Measurements from ENCODE around the gene ARHGDIG. TPM values are rescaled to one million over a fixed set of nuclear protein-coding genes. Genes with fewer than 3 reads are reported as not detected.

The ARHGDIG gene
- total RNA-seq, 1 experiment from 2014 or later = 2.4 TPM

DNA sequence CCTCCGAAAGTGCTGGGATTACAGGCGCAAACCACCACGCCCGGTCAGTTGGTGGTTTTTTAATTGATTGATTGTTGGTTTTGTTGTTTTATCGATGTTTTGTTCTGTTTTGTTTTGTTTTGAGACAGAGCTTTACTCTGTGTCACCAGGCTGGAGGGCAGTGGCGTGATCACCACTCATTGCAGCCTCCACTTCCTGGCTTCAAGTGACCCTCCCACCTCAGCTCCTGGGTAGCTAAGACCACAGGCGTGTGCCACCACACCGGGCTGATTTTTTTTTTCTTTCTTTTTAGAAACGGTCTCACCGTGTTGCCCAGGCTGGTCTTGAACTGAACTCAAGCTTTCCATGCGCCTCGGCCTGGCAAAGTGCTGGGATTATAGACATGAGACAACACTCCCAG is 33.4 kb upstream of the ARHGDIG start:
- Histone ChIP-seq H3K36me3 (ENCODE audit: control insufficient read depth, insufficient read depth, low read length) (no peaks in the 10 kb centered on the region), H3K4me1 (ENCODE audit: control insufficient read depth, insufficient read depth, low read length) (no peaks in the 10 kb centered on the region), H3K27me3 (ENCODE audit: control insufficient read depth, insufficient read depth, low read length) (no peaks in the 10 kb centered on the region), H3K4me3 (ENCODE audit: low read depth in 2 of 2, low read length in 2 of 2) (no peak overlapping the region), H3K27ac (ENCODE audit: low read length) (no peak overlapping the region), H3K9me3 (ENCODE audit: control insufficient read depth, insufficient read depth, low read depth, low read length) (no peaks in the 10 kb centered on the region)
- no TSS peak for BruUV-seq (replicated peaks)
- POLR2A ChIA-PET = no interaction called here
- DNase-seq (ENCODE audit: low read depth, low spot score) = no peak
- CTCF ChIA-PET = no interaction called here
- intact Hi-C loops (cut with micrococcal nuclease; ENCODE audit: unreplicated experiment) (no loop called here), in situ Hi-C loops (cut with HindIII; ENCODE audit: low pct_unique_long_range_greater_than_20kb, low sequenced_read_pairs) (no loop called here)
- no peak for ATAC-seq
- TF ChIP-seq CTCF (IDR thresholded peaks at IDR 0.05) (no peak), POLR2AphosphoS5 (IDR thresholded peaks at IDR 0.05; ENCODE audit: low read depth, low read length) (no peak), SIN3A (IDR thresholded peaks at IDR 0.05; ENCODE audit: borderline replicate concordance, insufficient read depth, low read depth, low read length) (no peak), TCF7L2 (IDR thresholded peaks at IDR 0.05; ENCODE audit: low read depth, low read length) (no peak)
- TF ChIP-seq, protein P1, sequence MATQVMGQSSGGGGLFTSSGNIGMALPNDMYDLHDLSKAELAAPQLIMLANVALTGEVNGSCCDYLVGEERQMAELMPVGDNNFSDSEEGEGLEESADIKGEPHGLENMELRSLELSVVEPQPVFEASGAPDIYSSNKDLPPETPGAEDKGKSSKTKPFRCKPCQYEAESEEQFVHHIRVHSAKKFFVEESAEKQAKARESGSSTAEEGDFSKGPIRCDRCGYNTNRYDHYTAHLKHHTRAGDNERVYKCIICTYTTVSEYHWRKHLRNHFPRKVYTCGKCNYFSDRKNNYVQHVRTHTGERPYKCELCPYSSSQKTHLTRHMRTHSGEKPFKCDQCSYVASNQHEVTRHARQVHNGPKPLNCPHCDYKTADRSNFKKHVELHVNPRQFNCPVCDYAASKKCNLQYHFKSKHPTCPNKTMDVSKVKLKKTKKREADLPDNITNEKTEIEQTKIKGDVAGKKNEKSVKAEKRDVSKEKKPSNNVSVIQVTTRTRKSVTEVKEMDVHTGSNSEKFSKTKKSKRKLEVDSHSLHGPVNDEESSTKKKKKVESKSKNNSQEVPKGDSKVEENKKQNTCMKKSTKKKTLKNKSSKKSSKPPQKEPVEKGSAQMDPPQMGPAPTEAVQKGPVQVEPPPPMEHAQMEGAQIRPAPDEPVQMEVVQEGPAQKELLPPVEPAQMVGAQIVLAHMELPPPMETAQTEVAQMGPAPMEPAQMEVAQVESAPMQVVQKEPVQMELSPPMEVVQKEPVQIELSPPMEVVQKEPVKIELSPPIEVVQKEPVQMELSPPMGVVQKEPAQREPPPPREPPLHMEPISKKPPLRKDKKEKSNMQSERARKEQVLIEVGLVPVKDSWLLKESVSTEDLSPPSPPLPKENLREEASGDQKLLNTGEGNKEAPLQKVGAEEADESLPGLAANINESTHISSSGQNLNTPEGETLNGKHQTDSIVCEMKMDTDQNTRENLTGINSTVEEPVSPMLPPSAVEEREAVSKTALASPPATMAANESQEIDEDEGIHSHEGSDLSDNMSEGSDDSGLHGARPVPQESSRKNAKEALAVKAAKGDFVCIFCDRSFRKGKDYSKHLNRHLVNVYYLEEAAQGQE (IDR thresholded peaks at IDR 0.05; ENCODE audit: insufficient read depth in 1 of 2, low read depth in 2 of 2, low read length in 1 of 2) = no peak

DNA sequence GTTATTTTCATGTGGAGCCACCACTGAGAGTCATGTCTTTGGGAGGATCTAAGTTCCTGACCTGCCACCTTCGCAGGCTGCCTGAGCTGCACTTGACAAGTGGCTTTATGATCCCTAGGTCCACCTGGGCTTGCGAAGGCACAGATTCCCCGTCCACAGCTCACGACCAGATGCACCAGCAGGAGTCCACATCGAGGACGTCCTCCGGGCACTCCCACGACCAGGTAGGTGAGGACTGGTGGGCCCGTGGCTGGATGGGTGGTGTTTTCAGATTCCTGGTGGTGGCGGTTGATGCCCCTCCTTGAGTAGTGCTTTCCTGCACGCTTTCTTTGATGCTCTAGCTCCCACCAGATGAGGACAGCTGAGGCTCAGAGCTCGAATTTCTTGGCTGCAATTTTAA is 31.0 kb upstream of the ARHGDIG start:
- Histone ChIP-seq H3K27ac (ENCODE audit: low read length) (no peak overlapping the region), H3K27me3 (ENCODE audit: control insufficient read depth, insufficient read depth, low read length) (no peaks in the 10 kb centered on the region), H3K36me3 (ENCODE audit: control insufficient read depth, insufficient read depth, low read length) (no peaks in the 10 kb centered on the region), H3K4me3 (ENCODE audit: low read depth in 2 of 2, low read length in 2 of 2) (no peak overlapping the region), H3K4me1 (ENCODE audit: control insufficient read depth, insufficient read depth, low read length) (no peaks in the 10 kb centered on the region), H3K9me3 (ENCODE audit: control insufficient read depth, insufficient read depth, low read depth, low read length) (no peaks in the 10 kb centered on the region)
- CTCF ChIA-PET = no interaction called here
- ATAC-seq (no peak), DNase-seq (ENCODE audit: low read depth, low spot score) (no peak)
- POLR2A ChIA-PET = no interaction called here
- BruUV-seq (replicated peaks) = no TSS peak
- TF ChIP-seq, protein P1 (IDR thresholded peaks at IDR 0.05; ENCODE audit: insufficient read depth in 1 of 2, low read depth in 2 of 2, low read length in 1 of 2) = no peak
- TF ChIP-seq CTCF (IDR thresholded peaks at IDR 0.05) (no peak), SIN3A (IDR thresholded peaks at IDR 0.05; ENCODE audit: borderline replicate concordance, insufficient read depth, low read depth, low read length) (no peak), TCF7L2 (IDR thresholded peaks at IDR 0.05; ENCODE audit: low read depth, low read length) (no peak), POLR2AphosphoS5 (IDR thresholded peaks at IDR 0.05; ENCODE audit: low read depth, low read length) (no peak)
- in situ Hi-C loops (cut with HindIII; ENCODE audit: low pct_unique_long_range_greater_than_20kb, low sequenced_read_pairs) = no loop called here
- intact Hi-C loops (cut with micrococcal nuclease; ENCODE audit: unreplicated experiment) = no loop called here

Measured in Panc1 (cell line).